Measurements from ENCODE around the gene MRPS15.

The MRPS15 gene

DNA sequence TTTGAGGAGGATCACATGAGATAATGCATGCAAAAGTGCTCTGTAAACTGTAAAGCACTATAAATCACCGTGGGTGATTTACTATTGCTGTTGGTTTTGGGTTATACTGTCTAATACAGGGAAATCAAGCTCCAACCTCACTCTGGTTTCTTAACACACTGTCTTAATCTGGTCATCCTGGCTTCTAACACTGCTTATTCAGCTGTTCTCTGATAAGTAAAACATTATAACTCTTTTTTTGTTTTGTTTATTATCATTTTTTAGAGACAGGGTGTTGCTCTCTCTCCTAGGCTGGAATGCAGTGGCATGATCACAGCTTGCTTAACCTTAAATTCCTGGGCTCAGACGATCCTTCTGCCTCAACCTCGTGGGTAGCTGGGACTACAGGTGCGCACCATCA is 44.6 kb downstream of the MRPS15 start:
- DNase-seq (ENCODE audit: low read depth) = no peak

DNA sequence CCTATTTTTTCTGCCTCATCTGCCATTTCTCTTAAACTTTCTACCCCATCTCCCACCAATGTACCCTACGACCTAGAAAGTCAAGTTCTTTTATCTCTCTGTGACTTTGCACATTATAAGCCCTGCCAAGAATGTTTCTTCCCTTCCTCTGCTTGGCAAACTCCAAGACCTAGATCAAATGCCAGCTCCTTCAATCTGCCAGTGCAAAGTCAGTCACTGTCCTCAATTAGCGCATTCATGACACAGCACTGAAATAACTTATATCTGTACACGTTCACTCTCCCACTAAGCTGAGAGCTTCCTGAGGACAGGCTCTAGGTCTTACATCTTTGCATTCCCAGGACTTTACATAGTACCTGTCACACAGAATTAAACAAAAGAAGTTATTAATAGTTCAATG is 45.0 kb downstream of the MRPS15 start:
- no peak for DNase-seq (ENCODE audit: low read depth)

DNA sequence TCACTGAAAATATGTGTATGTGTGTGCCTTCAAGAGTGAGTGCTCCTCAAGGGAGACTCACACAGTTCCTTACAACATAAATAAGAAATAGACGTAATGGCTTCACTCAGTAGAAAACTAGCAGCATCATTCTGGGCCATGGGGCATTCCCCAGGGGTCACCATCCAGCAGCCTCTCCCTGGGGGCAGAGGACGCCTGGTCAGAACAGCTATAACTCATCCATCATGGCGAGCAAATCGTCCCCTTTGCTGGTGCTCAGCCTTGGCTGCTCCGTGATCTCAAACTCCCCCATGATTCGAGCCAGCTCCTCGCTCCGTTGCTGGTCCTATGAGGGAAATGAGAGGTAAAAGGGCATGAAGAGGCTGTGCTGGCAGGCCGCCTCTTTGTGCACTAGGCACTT is 46.3 kb downstream of the MRPS15 start:
- no peak for DNase-seq (ENCODE audit: low read depth)

DNA sequence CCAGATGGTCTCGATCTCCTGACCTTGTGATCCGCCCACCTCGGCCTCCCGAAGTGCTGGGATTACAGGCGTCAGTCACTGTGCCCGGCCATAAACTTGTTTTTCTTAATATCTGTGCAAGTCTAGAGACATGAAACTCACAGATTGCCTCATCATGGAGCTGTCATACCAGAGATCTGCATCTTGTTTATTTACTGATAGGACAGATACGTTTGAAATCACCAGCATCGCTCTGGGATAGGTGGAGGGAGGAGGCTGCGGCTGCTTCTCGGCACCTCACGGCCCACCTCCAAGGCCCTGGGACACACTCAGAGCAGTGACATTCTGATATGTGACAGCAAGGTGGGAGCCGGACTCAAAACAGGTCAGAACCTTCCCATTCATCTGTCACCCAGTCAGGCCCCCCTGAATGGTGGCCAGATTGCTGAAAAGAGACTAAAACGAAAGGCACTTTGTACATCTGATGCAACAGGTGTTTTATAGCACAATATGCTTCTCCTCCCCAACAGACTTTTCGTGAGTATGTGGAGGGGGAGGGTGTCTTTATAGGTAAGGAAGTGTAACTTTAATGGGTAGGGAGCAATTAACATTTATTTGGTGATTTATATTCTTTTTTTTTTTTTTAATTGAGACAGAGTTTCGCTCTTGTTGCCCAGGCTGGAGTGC is 48.4 kb downstream of the MRPS15 start:
- no peak for DNase-seq (ENCODE audit: low read depth)

DNA sequence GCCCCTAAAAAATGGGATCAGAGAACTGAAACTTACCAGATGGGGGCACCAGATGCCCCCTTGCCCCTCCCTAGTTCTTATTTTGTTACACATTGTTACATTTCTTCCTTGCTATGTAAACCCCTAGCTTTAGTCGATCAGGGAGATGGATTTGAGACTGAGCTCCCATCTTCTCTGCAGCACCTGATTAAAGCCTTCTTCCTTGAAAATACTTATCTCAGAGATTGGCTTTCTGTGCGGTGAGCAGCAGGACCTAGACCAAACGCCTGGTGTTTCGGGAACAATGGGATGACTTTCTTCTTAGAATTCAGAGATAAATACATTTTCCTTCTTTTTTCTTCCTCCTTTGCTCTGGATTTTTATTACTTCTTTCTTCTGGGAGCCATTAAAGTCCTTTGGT is 49.8 kb downstream of the MRPS15 start:
- DNase-seq (ENCODE audit: low read depth) = no peak

DNA sequence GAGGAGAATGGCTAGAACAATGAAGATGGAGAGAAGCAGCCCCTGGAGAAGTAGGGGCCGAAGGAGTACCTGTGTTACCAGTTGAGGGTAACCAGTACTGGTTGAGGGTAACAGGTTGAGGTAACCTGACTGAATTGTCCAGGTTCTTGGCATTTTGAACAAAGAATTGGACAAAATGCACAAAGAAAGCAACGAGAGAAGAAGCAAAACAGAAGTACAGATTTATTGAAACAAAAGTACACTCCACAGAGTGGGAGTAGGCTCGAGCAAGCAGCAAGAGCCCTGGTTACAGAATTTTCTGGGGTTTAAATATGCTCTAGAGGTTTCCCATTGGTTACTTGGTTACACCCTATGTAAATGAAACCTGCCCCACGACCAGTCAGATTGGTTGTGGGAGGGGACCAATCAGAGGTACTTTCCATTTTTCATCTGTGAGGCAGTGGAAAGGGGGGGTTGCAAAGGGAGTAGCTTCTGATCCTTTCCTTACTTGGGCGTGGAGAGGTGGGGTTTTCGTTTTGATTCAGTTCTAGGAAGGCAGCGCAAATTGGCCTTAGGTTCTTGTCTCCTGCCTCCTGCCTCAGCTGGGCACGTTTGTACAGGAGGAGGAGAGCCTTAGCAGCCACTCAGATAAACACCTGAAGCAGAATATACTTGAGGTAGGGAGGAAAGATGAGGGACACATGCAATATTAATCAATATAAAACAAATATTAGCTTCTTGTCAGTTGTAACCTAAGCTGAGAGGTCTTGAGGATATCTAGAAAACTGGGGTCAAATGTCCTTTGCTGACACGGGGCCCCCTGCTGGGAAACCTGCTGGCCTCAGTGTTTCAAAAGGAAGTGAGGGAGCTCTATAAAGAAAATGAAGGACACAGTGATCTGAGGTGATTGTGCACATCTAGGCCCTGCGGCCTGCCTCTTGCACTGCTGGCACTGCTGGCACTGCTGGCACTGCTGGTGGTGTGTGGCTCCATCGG is 52.2 kb downstream of the MRPS15 start:
- no peak for DNase-seq (ENCODE audit: low read depth)

DNA sequence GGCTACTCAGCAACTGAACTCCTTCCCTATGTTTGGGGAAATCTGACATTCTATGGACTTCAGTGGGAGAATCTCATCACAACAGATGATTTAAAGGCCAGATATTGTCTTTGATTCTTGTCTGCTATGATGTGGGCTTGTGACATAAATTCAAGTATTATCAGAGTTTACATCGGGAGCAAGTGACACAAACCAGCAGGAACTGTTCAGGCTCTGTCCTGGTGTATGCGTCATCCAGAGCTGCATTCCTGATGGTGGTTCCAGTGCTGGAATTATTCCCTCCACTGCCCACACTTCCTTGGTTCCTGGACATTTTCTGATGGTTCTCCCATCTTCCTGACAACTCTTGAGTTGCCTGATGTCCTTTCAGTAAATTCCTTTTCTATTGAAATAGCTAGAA is 55.7 kb downstream of the MRPS15 start:
- DNase-seq (ENCODE audit: low read depth) = no peak

DNA sequence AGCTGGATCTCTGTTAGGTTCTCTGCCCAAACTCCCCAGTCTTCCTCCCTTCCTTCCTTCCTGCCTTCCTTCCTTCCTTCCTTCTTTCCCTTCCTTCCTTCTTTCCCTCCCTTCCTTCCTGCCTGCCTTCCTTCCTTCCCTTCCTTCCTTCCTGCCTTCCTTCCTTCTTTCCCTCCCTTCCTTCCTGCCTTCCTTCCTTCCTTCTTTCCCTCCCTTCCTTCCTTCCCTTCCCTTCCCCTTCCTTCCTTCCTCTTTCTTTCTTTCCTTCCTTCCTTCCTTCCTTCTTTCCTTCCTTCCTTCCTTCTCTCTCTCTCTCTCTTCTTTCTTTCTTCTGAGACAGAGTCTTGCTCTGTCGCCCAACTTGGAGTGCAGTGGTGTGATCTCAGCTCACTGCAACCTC is 57.7 kb downstream of the MRPS15 start:
- no peak for DNase-seq (ENCODE audit: low read depth)
